ENCODE data around the gene GALE.

- no peak for TF ChIP-seq POLR2AphosphoS5 (IDR thresholded peaks at IDR 0.05; ENCODE audit: borderline replicate concordance, low read depth, low read length)
- TF ChIP-seq EZH2 (IDR thresholded peaks at IDR 0.05) = no peak
Measured at GRCh38 chr1:23756676-23757075, 43.9 kb downstream of the GALE start.

All from SK-N-MC (cell line).